Suprapubic skin (tissue), 4 donors: ENCODE measurements around the gene TRIM44.

Source experiments
- EP300 ChIP-seq: sonication (generic); formaldehyde crosslinking; IDR thresholded peaks from one replicate; pipeline ENCODE4 v1.6.1; 2017; ENCODE audit warnings: antibody characterized with exemption
- POLR2A ChIP-seq, 2 donors: fragments of 450-650 bp; IDR thresholded peaks; one replicate each; pipeline ENCODE4 v1.6.1; 2017; ENCODE audit warnings: antibody characterized with exemption in 2 of 2, mild to moderate bottlenecking in 2 of 2, moderate library complexity in 2 of 2
- POLR2AphosphoS5 ChIP-seq, 3 donors: sonication (generic); formaldehyde crosslinking; IDR thresholded peaks; one replicate each; pipeline ENCODE4 v1.6.1; 2017; ENCODE audit warnings: antibody characterized with exemption in 3 of 3
- TF ChIP-seq, protein P1 (sequence below), 2 donors: fragments of 200-600 bp in 1 of 2; fragments of 450-650 bp in 1 of 2; sonication (generic) in 1 of 2; IDR thresholded peaks; one replicate each; pipeline ENCODE4 v1.5.1; 2016 to 2019; ENCODE audit warnings: antibody characterized with exemption in 2 of 2, mild to moderate bottlenecking in 1 of 2, moderate library complexity in 1 of 2

DNA sequence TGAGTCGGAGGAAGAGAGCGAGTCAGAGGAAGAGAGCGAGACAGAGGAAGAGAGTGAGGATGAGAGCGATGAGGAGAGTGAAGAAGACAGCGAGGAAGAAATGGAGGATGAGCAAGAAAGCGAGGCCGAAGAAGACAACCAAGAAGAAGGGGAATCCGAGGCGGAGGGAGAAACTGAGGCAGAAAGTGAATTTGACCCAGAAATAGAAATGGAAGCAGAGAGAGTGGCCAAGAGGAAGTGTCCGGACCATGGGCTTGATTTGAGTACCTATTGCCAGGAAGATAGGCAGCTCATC, 780 bp downstream of the TRIM44 start:
- TF ChIP-seq POLR2A (IDR thresholded peaks at IDR 0.05) (no peak), EP300 (no peak), POLR2AphosphoS5 (IDR thresholded peaks at IDR 0.05) (no peak)
- TF ChIP-seq, protein P1, sequence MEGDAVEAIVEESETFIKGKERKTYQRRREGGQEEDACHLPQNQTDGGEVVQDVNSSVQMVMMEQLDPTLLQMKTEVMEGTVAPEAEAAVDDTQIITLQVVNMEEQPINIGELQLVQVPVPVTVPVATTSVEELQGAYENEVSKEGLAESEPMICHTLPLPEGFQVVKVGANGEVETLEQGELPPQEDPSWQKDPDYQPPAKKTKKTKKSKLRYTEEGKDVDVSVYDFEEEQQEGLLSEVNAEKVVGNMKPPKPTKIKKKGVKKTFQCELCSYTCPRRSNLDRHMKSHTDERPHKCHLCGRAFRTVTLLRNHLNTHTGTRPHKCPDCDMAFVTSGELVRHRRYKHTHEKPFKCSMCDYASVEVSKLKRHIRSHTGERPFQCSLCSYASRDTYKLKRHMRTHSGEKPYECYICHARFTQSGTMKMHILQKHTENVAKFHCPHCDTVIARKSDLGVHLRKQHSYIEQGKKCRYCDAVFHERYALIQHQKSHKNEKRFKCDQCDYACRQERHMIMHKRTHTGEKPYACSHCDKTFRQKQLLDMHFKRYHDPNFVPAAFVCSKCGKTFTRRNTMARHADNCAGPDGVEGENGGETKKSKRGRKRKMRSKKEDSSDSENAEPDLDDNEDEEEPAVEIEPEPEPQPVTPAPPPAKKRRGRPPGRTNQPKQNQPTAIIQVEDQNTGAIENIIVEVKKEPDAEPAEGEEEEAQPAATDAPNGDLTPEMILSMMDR (IDR thresholded peaks at IDR 0.05), result no peak
